GM10847 (cell line): ENCODE measurements around the gene CPZ.

Experiments used
- POLR2A ChIP-seq: IDR thresholded peaks from 2 replicates; pipeline ENCODE4 v1.6.1; 2011; ENCODE audit not compliant: insufficient read length; ENCODE audit errors: extremely low read depth

The CPZ gene

GRCh38 chr4:8617486-8618040, 25.0 kb downstream of the CPZ start:
- TF ChIP-seq POLR2A: no peak

GRCh38 chr4:8618421-8618820, 25.9 kb downstream of the CPZ start:
- TF ChIP-seq POLR2A: no peak

- no peak for TF ChIP-seq POLR2A
Observed at GRCh38 chr4:8618961-8619720, 26.6 kb downstream of the CPZ start.

- no peak for TF ChIP-seq POLR2A
Observed at GRCh38 chr4:8637456-8637984, 45.0 kb downstream of the CPZ start.

- TF ChIP-seq POLR2A: no peak
Observed at GRCh38 chr4:8639021-8639420, 46.5 kb downstream of the CPZ start.

DNA sequence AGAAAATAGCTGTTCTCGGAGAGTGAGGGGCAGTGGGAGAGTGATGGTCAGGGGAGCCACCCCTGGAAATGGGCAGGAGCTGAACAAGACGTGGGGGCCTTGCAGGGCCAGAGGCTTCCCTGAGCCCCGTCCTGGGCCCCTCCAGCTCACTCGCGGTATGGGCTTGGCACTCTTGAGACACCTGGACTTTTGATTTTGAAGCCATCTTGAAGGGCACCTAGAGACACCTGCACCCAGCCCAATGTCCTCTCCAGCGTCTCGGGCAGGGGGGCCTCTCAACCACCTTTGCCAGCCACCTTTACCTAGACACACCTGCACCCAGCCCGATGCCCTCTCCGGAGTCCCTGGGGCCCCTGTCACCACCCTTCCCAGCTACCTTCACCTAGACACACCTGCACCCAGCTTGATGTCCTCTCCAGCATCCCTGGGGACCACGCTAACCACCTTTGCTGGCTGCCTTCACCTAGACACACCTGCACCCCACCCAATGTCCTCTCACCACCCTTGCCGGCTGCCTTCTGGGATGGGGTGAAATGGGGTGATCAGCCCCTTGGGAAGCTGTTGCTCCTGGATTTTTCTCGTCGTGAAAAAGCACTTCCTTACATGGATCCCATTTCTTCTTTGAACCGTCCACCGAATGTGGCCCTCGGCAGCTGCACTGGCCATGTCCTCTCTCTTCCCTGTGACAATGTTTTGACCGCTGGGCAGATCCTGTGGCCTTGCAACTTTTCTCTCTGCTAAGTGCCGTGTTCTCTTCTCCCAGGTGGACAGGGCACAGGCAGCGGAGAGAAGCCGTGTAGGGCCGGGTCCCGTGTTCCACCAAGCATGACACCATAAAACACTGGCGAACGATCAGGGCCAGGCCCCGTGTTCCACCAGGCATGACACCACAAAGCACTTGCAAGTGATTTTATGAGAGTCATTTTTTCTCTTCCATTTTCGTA, 47.5 kb downstream of the CPZ start:
- TF ChIP-seq POLR2A: no peak

GRCh38 chr4:8640816-8641215, 48.3 kb downstream of the CPZ start:
- no peak for TF ChIP-seq POLR2A

GRCh38 chr4:8641256-8641655, 48.7 kb downstream of the CPZ start:
- no peak for TF ChIP-seq POLR2A

GRCh38 chr4:8641931-8642650, 49.5 kb downstream of the CPZ start:
- TF ChIP-seq POLR2A: no peak

DNA sequence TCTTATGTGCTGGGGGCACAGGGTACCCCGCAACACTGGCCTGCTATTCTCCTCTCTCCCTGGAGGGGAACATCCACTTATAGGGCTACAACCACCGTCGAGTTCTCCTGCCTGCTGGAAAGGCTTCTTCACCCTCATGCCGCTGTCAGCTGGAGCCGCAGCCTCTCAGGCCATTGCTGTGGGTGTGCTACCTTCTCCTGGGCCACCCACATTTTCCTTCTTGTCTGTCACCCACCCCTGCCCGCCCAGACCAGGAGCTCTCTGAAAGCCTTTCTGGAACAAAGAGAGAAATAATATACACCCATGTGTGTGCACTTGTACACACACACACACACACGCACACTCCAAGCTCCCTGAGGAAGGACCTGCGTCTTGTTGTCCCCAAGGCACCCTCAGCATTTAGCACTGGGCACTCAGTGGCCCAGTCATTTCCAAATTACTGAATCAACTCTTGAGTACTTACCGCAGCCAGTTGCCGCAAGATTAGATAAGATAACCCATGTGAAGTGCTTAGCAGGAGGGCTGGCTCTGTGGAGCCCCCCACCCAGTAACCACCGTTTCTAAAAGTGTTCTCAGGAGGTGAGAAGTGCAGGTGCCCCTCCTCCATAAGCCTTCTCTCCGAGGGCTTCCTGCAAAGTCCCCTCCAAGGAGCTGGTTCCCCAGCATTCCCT, 50.2 kb downstream of the CPZ start:
- no peak for TF ChIP-seq POLR2A

DNA sequence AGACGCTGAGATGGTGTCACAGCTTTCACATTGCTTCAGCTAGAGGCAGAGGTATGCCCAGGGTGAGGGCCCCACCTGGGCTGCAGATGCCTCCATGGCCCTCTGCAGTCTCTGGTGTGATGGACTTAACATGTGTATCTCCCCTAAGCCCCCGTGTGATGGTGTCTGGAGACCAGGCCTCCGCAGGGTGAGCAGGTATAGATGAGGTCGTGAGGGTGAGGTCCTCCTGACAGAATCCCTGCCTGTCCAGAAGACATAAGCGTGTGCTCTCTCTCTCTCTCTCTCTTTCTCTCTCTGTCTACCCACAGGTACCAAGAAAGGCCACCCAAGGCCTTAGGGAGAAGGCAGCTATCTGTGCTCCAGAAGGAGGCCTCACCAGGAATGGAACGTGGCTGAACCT, 50.9 kb downstream of the CPZ start:
- TF ChIP-seq POLR2A: no peak

GRCh38 chr4:8643986-8644385, 51.4 kb downstream of the CPZ start:
- TF ChIP-seq POLR2A: no peak

DNA sequence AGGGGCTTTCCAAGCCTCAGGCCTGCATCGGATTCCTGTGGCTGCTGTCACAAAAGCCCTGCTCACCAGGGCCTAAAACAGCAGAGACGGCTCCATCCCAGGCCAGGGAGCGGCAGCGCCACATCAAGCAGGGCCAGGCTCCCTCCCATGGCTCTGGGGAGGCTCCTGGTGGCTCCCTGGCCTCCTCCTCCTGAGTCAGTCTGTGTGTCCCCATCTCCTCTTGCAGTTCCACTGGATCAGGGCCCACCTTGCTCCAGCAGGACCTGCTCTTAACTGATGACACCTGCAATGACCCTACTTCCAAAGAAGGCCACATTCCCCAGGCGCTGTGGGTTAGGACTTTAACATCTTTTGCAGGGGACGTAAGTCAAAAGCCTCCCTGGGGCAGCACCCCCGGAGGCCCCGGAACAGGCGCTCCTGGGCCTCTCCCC, 51.9 kb downstream of the CPZ start:
- no peak for TF ChIP-seq POLR2A

DNA sequence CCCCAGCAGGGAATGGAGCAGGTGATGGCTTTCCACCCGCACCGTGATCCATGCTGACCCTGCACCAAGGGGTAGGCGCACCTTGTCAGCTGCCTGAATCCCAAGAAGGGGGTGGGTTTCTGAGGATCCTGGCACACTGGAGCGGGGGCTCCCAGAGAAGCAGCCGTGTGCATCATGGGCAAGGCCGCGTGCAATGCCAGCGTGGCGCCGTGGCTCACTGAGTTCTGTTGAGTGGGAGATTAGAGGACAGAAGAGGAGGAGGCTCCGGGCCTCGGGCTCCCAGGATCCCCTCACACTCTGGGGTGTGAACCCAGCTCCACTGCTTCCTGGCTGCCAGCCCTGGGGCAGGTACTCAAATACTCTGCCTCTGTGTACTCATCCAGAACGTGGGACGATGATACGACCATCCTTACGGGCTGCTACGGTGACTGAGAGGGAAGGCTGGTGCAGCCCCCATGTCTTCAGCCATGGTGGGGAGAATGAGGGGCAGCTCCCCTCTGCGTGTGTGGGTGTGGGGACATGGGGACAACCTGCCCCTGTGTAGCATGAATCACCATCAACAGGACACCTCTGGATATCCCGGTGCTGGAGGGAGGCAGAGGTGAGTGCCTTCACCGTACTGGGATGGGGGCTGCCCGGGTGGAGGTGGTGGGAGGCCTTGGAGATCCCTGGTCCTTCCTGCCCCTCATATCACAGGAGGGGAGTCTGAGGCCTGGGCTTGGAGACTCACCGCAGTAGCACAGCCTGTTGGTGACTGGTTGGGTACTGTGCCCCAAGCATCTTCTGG, 52.6 kb downstream of the CPZ start:
- no peak for TF ChIP-seq POLR2A
